Lung (tissue), 12 donors: Measurements from ENCODE around the gene FBXO22. TPM values are rescaled to one million over a fixed set of nuclear protein-coding genes. Genes with fewer than 3 reads are reported as not detected.
"Not testable (repeated sequence)": the region's sequence is repeated elsewhere in the genome, so short reads cannot be mapped to it uniquely, and the experiment has no call there.

Source experiments
- ATAC-seq: fragments of 200-7000 bp; cut with Tn5 transposase; one replicate; pipeline ENCODE4 v1.9.1; 2020; ENCODE audit warnings: moderate number of reproducible peaks; ENCODE audit not compliant: insufficient read depth, low FRiP score
- DNase-seq, 3 donors: peaks; one replicate each; pipeline ENCODE4 v3.0.0-alpha.2; 2013 to 2017
- H3K27ac ChIP-seq, 2 donors: one replicate each; pipeline ENCODE4 v1.5.1; 2013; ENCODE audit warnings: mild to moderate bottlenecking in 2 of 2, moderate library complexity in 2 of 2, control low read depth in 1 of 2, inconsistent platforms in 1 of 2, low read depth in 1 of 2, low read length in 1 of 2
- H3K27me3 ChIP-seq, 3 donors: one replicate each; pipeline ENCODE4 v1.5.1; 2013; ENCODE audit warnings: low read length in 2 of 3; ENCODE audit not compliant: control insufficient read depth in 3 of 3, insufficient read depth in 3 of 3
- H3K36me3 ChIP-seq, 4 donors: one replicate each; pipeline ENCODE4 v1.5.1; 2013; ENCODE audit warnings: low read length in 4 of 4, mild to moderate bottlenecking in 1 of 4, moderate library complexity in 1 of 4; ENCODE audit not compliant: control insufficient read depth in 4 of 4, insufficient read depth in 4 of 4
- H3K4me1 ChIP-seq, 5 donors: one replicate each; pipeline ENCODE4 v1.5.1; 2013; ENCODE audit warnings: low read length in 5 of 5, mild to moderate bottlenecking in 2 of 5, moderate library complexity in 1 of 5; ENCODE audit not compliant: control insufficient read depth in 5 of 5, insufficient read depth in 5 of 5
- H3K4me3 ChIP-seq: one replicate; pipeline ENCODE4 v1.5.1; 2013; ENCODE audit warnings: mild to moderate bottlenecking, control low read depth, moderate library complexity
- H3K9ac ChIP-seq, 2 donors: one replicate each; pipeline ENCODE4 v1.5.1; 2013; ENCODE audit warnings: low read length in 2 of 2, control low read depth in 1 of 2; ENCODE audit not compliant: insufficient read depth in 1 of 2
- H3K9me3 ChIP-seq, 4 donors: one replicate each; pipeline ENCODE4 v1.5.1; 2013; ENCODE audit warnings: low read length in 3 of 4, mild to moderate bottlenecking in 1 of 4, moderate library complexity in 1 of 4; ENCODE audit not compliant: control insufficient read depth in 4 of 4, insufficient read depth in 3 of 4
- WGBS, 2 donors: extraction: QIAGEN DNeasy Blood & Tissue Kit; methylation state at CpG; one replicate each; pipeline ENCODE4 v1.1.7; 2013; 5-methylcytosine and 5-hydroxymethylcytosine counted together
- polyA plus RNA-seq, 2 donors: library from polyadenylated mRNA; stranded (reverse); fragments of 200-250 nt; gene quantifications; one replicate each; pipeline ENCODE4 v1.2.1, GENCODE V29; 2013
- total RNA-seq, 2 donors: library from RNA; depleted of rRNA in 1 of 2; stranded (reverse); fragments of >200 nt in 1 of 2; gene quantifications; one replicate each; pipeline ENCODE4 v1.2.1, GENCODE V29; 2014 to 2021
- TF ChIP-seq, protein P1 (sequence below): IDR thresholded peaks from 2 replicates; pipeline ENCODE4 v1.5.1; 2012; ENCODE audit warnings: mild to moderate bottlenecking; ENCODE audit errors: control extremely low read depth, extremely low read depth
- donor health status: control.
- donor health status: control.
- donor health status: Bipolar disorder and iron deficiency.
- donor health status: healthy.
- donor health status: DM: yes; HTN: yes; CAD: no.

Gene FBXO22
- total and polyA plus RNA-seq, 4 donors = 8.6 to 29.6 (median 20.8) TPM

DNA sequence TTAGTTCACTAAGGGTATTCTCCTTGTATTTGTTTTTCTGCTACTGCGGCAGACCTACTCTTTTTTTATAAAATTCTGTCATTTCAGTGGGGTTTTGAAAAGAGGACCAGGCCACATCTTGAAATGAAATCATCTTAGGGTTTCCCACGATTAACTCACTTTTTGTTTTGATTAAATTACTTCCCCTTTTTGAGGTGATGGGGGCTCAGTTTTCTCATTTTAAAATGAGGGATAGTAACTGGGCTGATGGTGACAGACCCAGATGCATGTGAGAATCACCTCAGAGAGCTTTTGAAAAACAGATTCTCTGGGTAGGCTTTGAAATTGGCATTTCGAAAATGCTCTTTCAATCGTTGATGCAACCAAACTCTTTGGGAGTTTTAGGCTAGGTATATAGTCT, 36.2 kb upstream of the FBXO22 start:
- no peak overlapping the region for H3K27ac ChIP-seq
- ATAC-seq (no peak), DNase-seq (no peak)
- no peak overlapping the region for H3K9ac ChIP-seq
- H3K9me3 ChIP-seq = no peaks in the 10 kb centered on the region
- TF ChIP-seq, protein P1, sequence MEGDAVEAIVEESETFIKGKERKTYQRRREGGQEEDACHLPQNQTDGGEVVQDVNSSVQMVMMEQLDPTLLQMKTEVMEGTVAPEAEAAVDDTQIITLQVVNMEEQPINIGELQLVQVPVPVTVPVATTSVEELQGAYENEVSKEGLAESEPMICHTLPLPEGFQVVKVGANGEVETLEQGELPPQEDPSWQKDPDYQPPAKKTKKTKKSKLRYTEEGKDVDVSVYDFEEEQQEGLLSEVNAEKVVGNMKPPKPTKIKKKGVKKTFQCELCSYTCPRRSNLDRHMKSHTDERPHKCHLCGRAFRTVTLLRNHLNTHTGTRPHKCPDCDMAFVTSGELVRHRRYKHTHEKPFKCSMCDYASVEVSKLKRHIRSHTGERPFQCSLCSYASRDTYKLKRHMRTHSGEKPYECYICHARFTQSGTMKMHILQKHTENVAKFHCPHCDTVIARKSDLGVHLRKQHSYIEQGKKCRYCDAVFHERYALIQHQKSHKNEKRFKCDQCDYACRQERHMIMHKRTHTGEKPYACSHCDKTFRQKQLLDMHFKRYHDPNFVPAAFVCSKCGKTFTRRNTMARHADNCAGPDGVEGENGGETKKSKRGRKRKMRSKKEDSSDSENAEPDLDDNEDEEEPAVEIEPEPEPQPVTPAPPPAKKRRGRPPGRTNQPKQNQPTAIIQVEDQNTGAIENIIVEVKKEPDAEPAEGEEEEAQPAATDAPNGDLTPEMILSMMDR = no peak
- no peaks in the 10 kb centered on the region for H3K27me3 ChIP-seq
- H3K36me3 ChIP-seq = peaks cover 0 to 8% (median 4%) of the 10 kb centered on the region in 4 donors
- H3K4me1 ChIP-seq = peaks cover 0 to 8% (median 0%) of the 10 kb centered on the region in 5 donors
- 53 to 68% methylated on average over 4 of the region's 4 CpGs for WGBS, 2 donors
- H3K4me3 ChIP-seq = no peak overlapping the region

DNA sequence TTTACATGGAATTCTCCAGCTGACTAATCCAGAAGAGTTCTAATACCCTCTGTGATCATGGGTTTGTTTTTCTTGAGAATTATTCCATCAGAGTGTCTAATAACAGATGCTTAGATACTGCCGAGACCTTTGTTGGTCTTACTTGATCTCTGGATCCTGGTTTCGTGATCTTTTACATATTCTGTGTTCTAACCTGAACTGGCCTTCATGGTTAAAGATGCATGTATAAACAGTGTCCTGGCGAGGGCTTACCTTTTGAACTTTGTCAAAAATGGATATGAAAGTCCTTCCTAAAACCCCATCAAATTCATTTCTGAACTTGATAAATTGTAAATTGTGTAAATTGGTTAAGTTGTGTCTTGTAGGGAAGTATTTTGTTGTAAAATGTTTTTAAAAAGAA, 35.7 kb upstream of the FBXO22 start:
- H3K36me3 ChIP-seq = peaks cover 0 to 5% (median 4%) of the 10 kb centered on the region in 4 donors
- no peak for DNase-seq
- H3K27ac ChIP-seq = no peak overlapping the region
- H3K4me3 ChIP-seq = no peak overlapping the region
- WGBS, 2 donors = 96 to 100% methylated on average over 3 of the region's 3 CpGs
- TF ChIP-seq, protein P1 = no peak
- ATAC-seq = no peak
- H3K4me1 ChIP-seq = peaks cover 0 to 8% (median 0%) of the 10 kb centered on the region in 5 donors
- no peaks in the 10 kb centered on the region for H3K9me3 ChIP-seq
- no peaks in the 10 kb centered on the region for H3K27me3 ChIP-seq
- H3K9ac ChIP-seq = no peak overlapping the region

DNA sequence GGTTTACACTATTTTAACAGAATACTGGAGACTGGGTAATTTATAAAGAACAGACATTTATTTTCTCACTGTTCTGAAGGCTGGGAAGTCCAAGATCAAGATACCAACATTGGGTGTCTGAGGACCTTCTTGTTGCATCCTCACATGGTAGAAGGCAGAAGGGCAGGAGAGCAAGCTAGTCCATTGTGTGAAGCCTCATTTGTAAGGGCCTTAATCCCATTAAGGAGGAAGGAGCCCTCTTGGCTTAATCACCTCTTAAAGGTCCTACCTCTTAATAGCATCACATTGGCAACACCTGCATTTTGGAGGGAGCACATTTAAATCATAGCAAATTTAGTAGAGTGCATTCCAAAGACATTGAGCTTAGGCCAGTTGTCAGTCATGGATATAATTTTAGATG, 34.2 kb upstream of the FBXO22 start:
- Histone ChIP-seq H3K4me1 (peaks cover 0 to 3% (median 0%) of the 10 kb centered on the region in 5 donors), H3K4me3 (no peak overlapping the region), H3K9ac (no peak overlapping the region), H3K27ac (no peak overlapping the region), H3K36me3 (peaks cover 6 to 13% (median 10%) of the 10 kb centered on the region in 4 donors), H3K9me3 (no peaks in the 10 kb centered on the region), H3K27me3 (no peaks in the 10 kb centered on the region)
- TF ChIP-seq, protein P1 = no peak
- ATAC-seq (no peak), DNase-seq (no peak)

DNA sequence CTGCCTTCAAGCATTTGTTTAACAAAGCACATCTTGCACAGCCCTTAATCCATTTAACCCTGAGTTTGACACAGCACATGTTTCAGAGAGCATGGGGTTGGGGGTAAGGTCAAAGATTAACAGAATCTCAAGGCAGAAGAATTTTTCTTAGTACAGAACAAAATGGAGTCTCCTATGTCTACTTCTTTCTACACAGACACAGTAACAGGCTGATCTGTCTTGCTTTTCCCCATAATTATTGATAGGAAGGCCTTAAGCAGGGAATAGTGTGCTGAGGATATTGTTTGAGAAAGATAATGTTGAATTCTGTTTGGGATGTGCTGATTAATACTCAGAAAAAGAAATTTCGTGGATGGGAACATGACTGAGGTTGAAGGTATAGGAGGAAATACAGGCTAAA, 32.1 kb upstream of the FBXO22 start:
- H3K27me3 ChIP-seq, H3K9me3 ChIP-seq, DNase-seq, H3K4me3 ChIP-seq, ATAC-seq, H3K4me1 ChIP-seq, H3K9ac ChIP-seq, H3K27ac ChIP-seq: not testable (repeated sequence)
- 82 to 92% methylated on average over 1 of the region's 1 CpG for WGBS, 2 donors
- peaks cover 8 to 22% (median 14%) of the 10 kb centered on the region in 4 donors for H3K36me3 ChIP-seq
